SH-SY5Y (cell line): ENCODE results near the gene TOM1.

Source experiments
- GATA2 ChIP-seq: IDR thresholded peaks from 2 replicates; pipeline ENCODE4 v1.6.1; 2011; ENCODE audit warnings: mild to moderate bottlenecking, low read depth, low read length
- GATA3 ChIP-seq: IDR thresholded peaks from 2 replicates; pipeline ENCODE4 v1.6.1; 2011; ENCODE audit warnings: low read depth, mild to moderate bottlenecking, low read length, moderate library complexity

- TF ChIP-seq GATA3 (no peak), GATA2 (no peak)
Observed at GRCh38 chr22:35345808-35346505, 46.3 kb downstream of the TOM1 start.
